IMR-90 (cell line): ENCODE data around the gene MAN2A1. TPM values are rescaled to one million over a fixed set of nuclear protein-coding genes. Genes with fewer than 3 reads are reported as not detected.

ENCODE experiments used
- ATAC-seq: fragments of 200-7000 bp; cut with Tn5 transposase; 2 replicates; pipeline ENCODE4 v1.9.1; 2020; ENCODE audit warnings: low read depth, mild to moderate bottlenecking, moderate library complexity
- BruUV-seq: library from RNA; stranded (reverse); fragments of 400-500 nt; replicated peaks from 2 replicates; lab custom pipeline; 2021; lab: Mats Ljungman, UMichigan
- CTCF ChIA-PET: fragments of 300-600 bp; formaldehyde crosslinking; extraction: SDS; loops from one replicate; lab custom pipeline; 2021; ENCODE audit warnings: antibody characterized with exemption; lab: Yijun Ruan, JAX
- POLR2A ChIA-PET: fragments of 300-600 bp; sonication (Branson Sonifier 250); formaldehyde crosslinking; loops from one replicate; lab custom pipeline; 2022; ENCODE audit warnings: antibody characterized with exemption; ENCODE audit not compliant: unreplicated experiment; lab: Charles Lee
- DNase-seq: peaks from one replicate; pipeline ENCODE4 v3.0.0; 2013
- H2AFZ ChIP-seq: replicated peaks from 2 replicates; pipeline ENCODE3; 2013; ENCODE audit warnings: low read length, mild to moderate bottlenecking; ENCODE audit not compliant: poor library complexity
- H2AK5ac ChIP-seq: 2 replicates; pipeline ENCODE4 v1.6.1; 2013; ENCODE audit warnings: low read depth, low read length, inconsistent platforms
- H2AK9ac ChIP-seq: replicated peaks from 2 replicates; pipeline ENCODE3; 2013; ENCODE audit warnings: mild to moderate bottlenecking, low read depth, low read length, moderate library complexity; ENCODE audit not compliant: poor library complexity
- H2BK120ac ChIP-seq: 2 replicates; pipeline ENCODE4 v1.6.1; 2013; ENCODE audit warnings: low read depth, low read length, inconsistent platforms
- H2BK15ac ChIP-seq: 3 replicates; pipeline ENCODE4 v1.6.1; 2013; ENCODE audit warnings: low read depth, low read length, inconsistent platforms
- H2BK20ac ChIP-seq: 2 replicates; pipeline ENCODE4 v1.6.1; 2013; ENCODE audit warnings: low read depth, mild to moderate bottlenecking, inconsistent platforms, low read length, moderate library complexity
- H2BK5ac ChIP-seq: 2 replicates; pipeline ENCODE4 v1.6.1; 2013; ENCODE audit warnings: mild to moderate bottlenecking, low read depth, low read length, inconsistent platforms; ENCODE audit not compliant: poor library complexity, severe bottlenecking
- H3K14ac ChIP-seq: replicated peaks from 2 replicates; pipeline ENCODE4 v1.6.1; 2013; ENCODE audit warnings: low read depth, low read length, inconsistent platforms
- H3K18ac ChIP-seq: 2 replicates; pipeline ENCODE4 v1.6.1; 2013; ENCODE audit warnings: low read depth, low read length, control low read depth
- H3K23ac ChIP-seq: 2 replicates; pipeline ENCODE4 v1.6.1; 2013; ENCODE audit warnings: low read depth, low read length, inconsistent platforms
- H3K27ac ChIP-seq: 2 replicates; pipeline ENCODE4 v1.5.1; 2013; ENCODE audit warnings: mild to moderate bottlenecking, control low read depth, low read length; ENCODE audit not compliant: insufficient read depth
- H3K27me3 ChIP-seq: 2 replicates; pipeline ENCODE4 v1.6.1; 2013; ENCODE audit warnings: low read length; ENCODE audit not compliant: control insufficient read depth, insufficient read depth
- H3K36me3 ChIP-seq: 2 replicates; pipeline ENCODE4 v1.6.1; 2013; ENCODE audit warnings: low read length, mixed read lengths; ENCODE audit not compliant: control insufficient read depth, insufficient read depth
- H3K4ac ChIP-seq: 2 replicates; pipeline ENCODE4 v1.6.1; 2013; ENCODE audit warnings: low read depth, low read length, inconsistent platforms
- H3K4me1 ChIP-seq: 2 replicates; pipeline ENCODE4 v1.6.1; 2013; ENCODE audit warnings: low read length, mixed read lengths; ENCODE audit not compliant: control insufficient read depth, insufficient read depth
- H3K4me2 ChIP-seq: 2 replicates; pipeline ENCODE4 v1.6.1; 2013; ENCODE audit warnings: low read depth, mild to moderate bottlenecking, control low read depth, low read length, moderate library complexity
- H3K4me3 ChIP-seq: 2 replicates; pipeline ENCODE4 v1.5.1; 2013; ENCODE audit warnings: low read depth, mild to moderate bottlenecking, control low read depth, low read length, moderate library complexity; ENCODE audit not compliant: insufficient read depth
- H3K56ac ChIP-seq: 2 replicates; pipeline ENCODE4 v1.6.1; 2013; ENCODE audit warnings: low read length, inconsistent platforms; ENCODE audit not compliant: insufficient read depth; ENCODE audit errors: extremely low read depth
- H3K79me1 ChIP-seq, 2 experiments: 2 replicates each; pipeline ENCODE4 v1.6.1; 2013; ENCODE audit warnings: low read length in 2 of 2, inconsistent platforms in 1 of 2, low read depth in 1 of 2
- H3K9ac ChIP-seq: 2 replicates; pipeline ENCODE4 v1.6.1; 2013; ENCODE audit warnings: low read depth, low read length, control low read depth
- H3K9me1 ChIP-seq: 2 replicates; pipeline ENCODE4 v1.6.1; 2013; ENCODE audit warnings: low read length, inconsistent platforms; ENCODE audit not compliant: insufficient read depth
- H3K9me3 ChIP-seq: 2 replicates; pipeline ENCODE4 v1.6.1; 2013; ENCODE audit warnings: low read length; ENCODE audit not compliant: control insufficient read depth, insufficient read depth
- H4K20me1 ChIP-seq: 2 replicates; pipeline ENCODE4 v1.6.1; 2013; ENCODE audit warnings: low read length, inconsistent platforms; ENCODE audit not compliant: insufficient read depth
- H4K5ac ChIP-seq: 2 replicates; pipeline ENCODE4 v1.6.1; 2013; ENCODE audit warnings: mild to moderate bottlenecking, low read depth, low read length, control low read depth
- H4K8ac ChIP-seq, 2 experiments: 2 replicates each; pipeline ENCODE4 v1.6.1; 2013; ENCODE audit warnings: low read depth in 2 of 2, low read length in 2 of 2, control low read depth in 1 of 2, inconsistent platforms in 1 of 2
- H4K91ac ChIP-seq: 2 replicates; pipeline ENCODE4 v1.6.1; 2013; ENCODE audit warnings: low read depth, low read length, inconsistent platforms; ENCODE audit not compliant: insufficient read depth
- BHLHE40 ChIP-seq: fragments of 150-350 bp; IDR thresholded peaks from 2 replicates; pipeline ENCODE4 v1.6.1; 2016; ENCODE audit warnings: mild to moderate bottlenecking, low read depth, low read length
- CEBPB ChIP-seq: IDR thresholded peaks from 2 replicates; pipeline ENCODE4 v1.6.1; 2012; ENCODE audit warnings: low read depth, low read length, improper control_type of control experiment
- CHD1 ChIP-seq: IDR thresholded peaks from 2 replicates; pipeline ENCODE4 v1.6.1; 2012; ENCODE audit warnings: low read depth, low read length, improper control_type of control experiment
- CTCF ChIP-seq: conservative IDR thresholded peaks from 2 replicates; pipeline ENCODE4 v1.5.1; 2012; ENCODE audit warnings: mild to moderate bottlenecking, low read depth, low read length, improper control_type of control experiment
- MAFK ChIP-seq: IDR thresholded peaks from 2 replicates; pipeline ENCODE4 v1.6.1; 2012; ENCODE audit warnings: low read depth, low read length, improper control_type of control experiment
- MAZ ChIP-seq: IDR thresholded peaks from 2 replicates; pipeline ENCODE4 v1.6.1; 2012; ENCODE audit warnings: low read depth, mild to moderate bottlenecking, low read length, improper control_type of control experiment, moderate library complexity, borderline replicate concordance
- MXI1 ChIP-seq: IDR thresholded peaks from 2 replicates; pipeline ENCODE4 v1.6.1; 2012; ENCODE audit warnings: low read depth, mild to moderate bottlenecking, low read length, moderate library complexity, borderline replicate concordance
- NFE2L2 ChIP-seq: fragments of 150-350 bp; IDR thresholded peaks from 2 replicates; pipeline ENCODE4 v1.6.1; 2016; ENCODE audit warnings: low read depth, mild to moderate bottlenecking, low read length
- POLR2A ChIP-seq: IDR thresholded peaks from 2 replicates; pipeline ENCODE4 v1.6.1; 2012; ENCODE audit warnings: mild to moderate bottlenecking, low read depth, low read length
- RAD21 ChIP-seq: IDR thresholded peaks from 2 replicates; pipeline ENCODE4 v1.6.1; 2012; ENCODE audit warnings: low read length, improper control_type of control experiment
- RCOR1 ChIP-seq: IDR thresholded peaks from 2 replicates; pipeline ENCODE4 v1.6.1; 2012; ENCODE audit warnings: mild to moderate bottlenecking, low read length, improper control_type of control experiment; ENCODE audit not compliant: insufficient replicate concordance
- RFX5 ChIP-seq: IDR thresholded peaks from 2 replicates; pipeline ENCODE4 v1.8.0; 2012; ENCODE audit warnings: low read depth, mild to moderate bottlenecking, low read length, moderate library complexity
- SMC3 ChIP-seq: fragments of 150-350 bp; IDR thresholded peaks from 2 replicates; pipeline ENCODE4 v1.6.1; 2016; ENCODE audit warnings: low read depth, mild to moderate bottlenecking, antibody characterized with exemption, low read length, moderate library complexity
- whole genome bisulfite sequencing, 2 experiments: methylation state at CpG; one replicate each; pipeline versions ENCODE4 v1.1.5 to v1.1.7; 2013; ENCODE audit warnings: missing lambda C conversion rate in 2 of 2; ENCODE audit not compliant: insufficient read length in 1 of 2; ENCODE audit errors: extremely low coverage in 2 of 2; 5-methylcytosine and 5-hydroxymethylcytosine counted together
- dilution Hi-C: fragments of 300-500 bp; cut with HindIII; formaldehyde crosslinking; loops from one replicate; pipeline ENCODE4 v1.14.3; 2018; ENCODE audit warnings: low sequenced_read_pairs; ENCODE audit not compliant: unreplicated experiment
- in situ Hi-C: fragments of 300-500 bp; cut with MboI; formaldehyde crosslinking; loops from 3 replicates; pipeline ENCODE4 v1.14.3; 2019; ENCODE audit warnings: low sequenced_read_pairs, inconsistent platforms, mixed read lengths
- intact Hi-C: fragments of 100-400 bp; cut with micrococcal nuclease; formaldehyde crosslinking; loops from 2 replicates; pipeline ENCODE4 v1.10.0; 2022
- polyA plus RNA-seq, 3 experiments: library from polyadenylated mRNA; depleted of rRNA; stranded (reverse); fragments of >200 nt; gene quantifications; 2 replicates each; pipeline ENCODE4 v1.2.3, GENCODE V29; 2012; ENCODE audit warnings: low replicate concordance in 1 of 3
- total RNA-seq: library from RNA; depleted of rRNA; stranded (reverse); fragments of >200 nt; gene quantifications from 2 replicates; pipeline ENCODE4 v1.2.3, GENCODE V29; 2012
- TF ChIP-seq, protein P1 (sequence below): fragments of 150-350 bp; IDR thresholded peaks from 2 replicates; pipeline ENCODE4 v1.6.1; 2017; ENCODE audit warnings: mild to moderate bottlenecking, antibody characterized with exemption, low read length, low read depth

The MAN2A1 gene
- total and polyA plus RNA-seq, 2 of the 4 experiments (the other 2 are of a cell fraction) = 16.4 to 29.6 TPM

GRCh38 chr5:109690242-109690974 is 681 bp downstream of the MAN2A1 start:
- Histone ChIP-seq H3K27me3 (no peaks in the 10 kb centered on the region), H3K56ac (peak overlapping the region; percentile 49; the same call in 1 of the 2 replicates), H4K20me1 (peaks cover 23% of the 10 kb centered on the region), H3K27ac (peak overlapping the region; percentile 80), H2AFZ (peak overlapping the region; percentile 96), H2BK5ac (peak overlapping the region; percentile 76), H2AK9ac (peak overlapping the region; percentile 90), H4K8ac (peak overlapping the region in 1 of 2 experiments; percentile 50; a peak in 1 of 4 replicates), H3K79me1 (peaks cover 7 to 36% of the 10 kb centered on the region in 2 experiments; a peak in 2 of 4 replicates), H2BK120ac (peak overlapping the region; percentile 58; the same call in 1 of the 2 replicates), H2BK20ac (no peak overlapping the region), H3K4me1 (peaks cover 18% of the 10 kb centered on the region), H3K9ac (peak overlapping the region; percentile 85), H3K4me2 (peak overlapping the region; percentile 81), H2AK5ac (0 out of 2 replicates have a peak overlapping the region, but pooled peaks have one; percentile 57), H3K4ac (peak overlapping the region; percentile 89), H3K23ac (peak overlapping the region; percentile 93), H3K9me1 (peaks cover 5% of the 10 kb centered on the region), H3K4me3 (peak overlapping the region; percentile 81), H3K14ac (peak overlapping the region; percentile 62; the same call in 1 of the 2 replicates), H2BK15ac (no peak overlapping the region), H3K18ac (peak overlapping the region; percentile 31; the same call in 1 of the 2 replicates), H4K91ac (no peak overlapping the region), H4K5ac (no peak overlapping the region), H3K9me3 (peaks cover 6% of the 10 kb centered on the region; the same call in 1 of the 2 replicates), H3K36me3 (no peaks in the 10 kb centered on the region)
- peak; percentile 21 for ATAC-seq
- dilution Hi-C loops = no loop called here
- no TSS peak for BruUV-seq
- intact Hi-C loops = loop anchor here (2.0 to 5.0 kb wide), 4 partner anchors 52 to 937 kb away; no protein-coding TSS in a partner anchor
- POLR2A ChIA-PET = interaction anchor here (0.6 to 0.7 kb wide), 2 partner anchors 46 to 59 kb away, joined by 3 to 4 read pairs; no protein-coding TSS in a partner anchor
- in situ Hi-C loops = loop anchor here (25.0 kb wide), 1 partner anchor 922 kb away; no protein-coding TSS in a partner anchor
- WGBS, 2 experiments = 1% methylated on average over 33 of the region's 71 CpGs; no CpG with 5 or more reads in 1 of the 2 experiments
- CTCF ChIA-PET = interaction anchor here (0.6 to 1.1 kb wide), 7 partner anchors 11 to 962 kb away, joined by 3 to 4 read pairs (median 3); no protein-coding TSS in a partner anchor
- peak; percentile 29 for DNase-seq
- TF ChIP-seq POLR2A (no peak), BHLHE40 (no peak), MAZ (no peak), CTCF (no peak), RCOR1 (no peak), SMC3 (no peak), MAFK (no peak), RFX5 (no peak), CEBPB (no peak), MXI1 (no peak), CHD1 (no peak; the same call in 1 of the 2 replicates), NFE2L2 (no peak), RAD21 (no peak)
- TF ChIP-seq, protein P1, sequence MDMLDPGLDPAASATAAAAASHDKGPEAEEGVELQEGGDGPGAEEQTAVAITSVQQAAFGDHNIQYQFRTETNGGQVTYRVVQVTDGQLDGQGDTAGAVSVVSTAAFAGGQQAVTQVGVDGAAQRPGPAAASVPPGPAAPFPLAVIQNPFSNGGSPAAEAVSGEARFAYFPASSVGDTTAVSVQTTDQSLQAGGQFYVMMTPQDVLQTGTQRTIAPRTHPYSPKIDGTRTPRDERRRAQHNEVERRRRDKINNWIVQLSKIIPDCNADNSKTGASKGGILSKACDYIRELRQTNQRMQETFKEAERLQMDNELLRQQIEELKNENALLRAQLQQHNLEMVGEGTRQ = no peak
